Measurements from ENCODE around the gene RSBN1.

Gene RSBN1

GRCh38 chr1:113850127-113850796 is 38.0 kb upstream of the RSBN1 start:
- Histone ChIP-seq H3K27me3 (ENCODE audit: control insufficient read depth, insufficient read depth, low read length) (no peaks in the 10 kb centered on the region), H3K9ac (ENCODE audit: low read length) (no peak overlapping the region), H3K4me1 (ENCODE audit: control insufficient read depth, low read depth, low read length) (no peaks in the 10 kb centered on the region), H3K4me3 (ENCODE audit: low read length) (no peak overlapping the region), H3K36me3 (ENCODE audit: control insufficient read depth, low read depth, low read length) (no peaks in the 10 kb centered on the region), H3K9me3 (ENCODE audit: control insufficient read depth, low read depth, low read length) (no peaks in the 10 kb centered on the region), H3K27ac (ENCODE audit: low read length) (no peak overlapping the region)

- Histone ChIP-seq H3K4me1 (ENCODE audit: control insufficient read depth, low read depth, low read length) (no peaks in the 10 kb centered on the region), H3K36me3 (ENCODE audit: control insufficient read depth, low read depth, low read length) (no peaks in the 10 kb centered on the region), H3K27me3 (ENCODE audit: control insufficient read depth, insufficient read depth, low read length) (no peaks in the 10 kb centered on the region), H3K27ac (ENCODE audit: low read length) (no peak overlapping the region), H3K4me3 (ENCODE audit: low read length) (no peak overlapping the region), H3K9ac (ENCODE audit: low read length) (no peak overlapping the region), H3K9me3 (ENCODE audit: control insufficient read depth, low read depth, low read length) (no peaks in the 10 kb centered on the region)
Observed at GRCh38 chr1:113849072-113849471, 36.8 kb upstream of the RSBN1 start.

- Histone ChIP-seq H3K36me3 (ENCODE audit: control insufficient read depth, low read depth, low read length) (no peaks in the 10 kb centered on the region), H3K4me3 (ENCODE audit: low read length) (no peak overlapping the region), H3K9me3 (ENCODE audit: control insufficient read depth, low read depth, low read length) (no peaks in the 10 kb centered on the region), H3K4me1 (ENCODE audit: control insufficient read depth, low read depth, low read length) (no peaks in the 10 kb centered on the region), H3K27ac (ENCODE audit: low read length) (no peak overlapping the region), H3K9ac (ENCODE audit: low read length) (no peak overlapping the region), H3K27me3 (ENCODE audit: control insufficient read depth, insufficient read depth, low read length) (no peaks in the 10 kb centered on the region)
Observed at GRCh38 chr1:113846391-113847035, 34.2 kb upstream of the RSBN1 start.

GRCh38 chr1:113836534-113836933 is 24.3 kb upstream of the RSBN1 start:
- Histone ChIP-seq H3K27me3 (ENCODE audit: control insufficient read depth, insufficient read depth, low read length) (no peaks in the 10 kb centered on the region), H3K4me3 (ENCODE audit: low read length) (no peak overlapping the region), H3K4me1 (ENCODE audit: control insufficient read depth, low read depth, low read length) (no peaks in the 10 kb centered on the region), H3K9me3 (ENCODE audit: control insufficient read depth, low read depth, low read length) (no peaks in the 10 kb centered on the region), H3K27ac (ENCODE audit: low read length) (no peak overlapping the region), H3K36me3 (ENCODE audit: control insufficient read depth, low read depth, low read length) (no peaks in the 10 kb centered on the region), H3K9ac (ENCODE audit: low read length) (no peak overlapping the region)

- H3K4me1 ChIP-seq (ENCODE audit: control insufficient read depth, low read depth, low read length) = no peaks in the 10 kb centered on the region
- no peaks in the 10 kb centered on the region for H3K36me3 ChIP-seq (ENCODE audit: control insufficient read depth, low read depth, low read length)
- no peak overlapping the region for H3K27ac ChIP-seq (ENCODE audit: low read length)
- H3K9ac ChIP-seq (ENCODE audit: low read length) = no peak overlapping the region
- no peak overlapping the region for H3K4me3 ChIP-seq (ENCODE audit: low read length)
- no peaks in the 10 kb centered on the region for H3K9me3 ChIP-seq (ENCODE audit: control insufficient read depth, low read depth, low read length)
- no peaks in the 10 kb centered on the region for H3K27me3 ChIP-seq (ENCODE audit: control insufficient read depth, insufficient read depth, low read length)
Observed at GRCh38 chr1:113835686-113836290, 23.5 kb upstream of the RSBN1 start.

GRCh38 chr1:113834716-113835115 is 22.4 kb upstream of the RSBN1 start:
- Histone ChIP-seq H3K4me1 (ENCODE audit: control insufficient read depth, low read depth, low read length) (no peaks in the 10 kb centered on the region), H3K9ac (ENCODE audit: low read length) (no peak overlapping the region), H3K4me3 (ENCODE audit: low read length) (no peak overlapping the region), H3K36me3 (ENCODE audit: control insufficient read depth, low read depth, low read length) (no peaks in the 10 kb centered on the region), H3K27ac (ENCODE audit: low read length) (no peak overlapping the region), H3K27me3 (ENCODE audit: control insufficient read depth, insufficient read depth, low read length) (no peaks in the 10 kb centered on the region), H3K9me3 (ENCODE audit: control insufficient read depth, low read depth, low read length) (no peaks in the 10 kb centered on the region)

- Histone ChIP-seq H3K36me3 (ENCODE audit: control insufficient read depth, low read depth, low read length) (no peaks in the 10 kb centered on the region), H3K9me3 (ENCODE audit: control insufficient read depth, low read depth, low read length) (no peaks in the 10 kb centered on the region), H3K27me3 (ENCODE audit: control insufficient read depth, insufficient read depth, low read length) (no peaks in the 10 kb centered on the region), H3K9ac (ENCODE audit: low read length) (no peak overlapping the region), H3K4me3 (ENCODE audit: low read length) (no peak overlapping the region), H3K4me1 (ENCODE audit: control insufficient read depth, low read depth, low read length) (no peaks in the 10 kb centered on the region), H3K27ac (ENCODE audit: low read length) (no peak overlapping the region)
Observed at GRCh38 chr1:113830039-113830438, 17.8 kb upstream of the RSBN1 start.

- Histone ChIP-seq H3K4me1 (ENCODE audit: control insufficient read depth, low read depth, low read length) (no peaks in the 10 kb centered on the region), H3K4me3 (ENCODE audit: low read length) (no peak overlapping the region), H3K27me3 (ENCODE audit: control insufficient read depth, insufficient read depth, low read length) (no peaks in the 10 kb centered on the region), H3K27ac (ENCODE audit: low read length) (no peak overlapping the region), H3K36me3 (ENCODE audit: control insufficient read depth, low read depth, low read length) (no peaks in the 10 kb centered on the region), H3K9ac (ENCODE audit: low read length) (no peak overlapping the region), H3K9me3 (ENCODE audit: control insufficient read depth, low read depth, low read length) (no peaks in the 10 kb centered on the region)
Observed at GRCh38 chr1:113821916-113822315, 9.6 kb upstream of the RSBN1 start.

GRCh38 chr1:113818578-113818977 is 6.3 kb upstream of the RSBN1 start:
- Histone ChIP-seq H3K9me3 (ENCODE audit: control insufficient read depth, low read depth, low read length) (no peaks in the 10 kb centered on the region), H3K27ac (ENCODE audit: low read length) (no peak overlapping the region), H3K36me3 (ENCODE audit: control insufficient read depth, low read depth, low read length) (no peaks in the 10 kb centered on the region), H3K9ac (ENCODE audit: low read length) (no peak overlapping the region), H3K27me3 (ENCODE audit: control insufficient read depth, insufficient read depth, low read length) (no peaks in the 10 kb centered on the region), H3K4me1 (ENCODE audit: control insufficient read depth, low read depth, low read length) (no peaks in the 10 kb centered on the region), H3K4me3 (ENCODE audit: low read length) (no peak overlapping the region)

- Histone ChIP-seq H3K36me3 (ENCODE audit: control insufficient read depth, low read depth, low read length) (no peaks in the 10 kb centered on the region), H3K9ac (ENCODE audit: low read length) (peak overlapping the region; percentile 94), H3K4me1 (ENCODE audit: control insufficient read depth, low read depth, low read length) (peaks cover 13% of the 10 kb centered on the region), H3K4me3 (ENCODE audit: low read length) (no peak overlapping the region), H3K27ac (ENCODE audit: low read length) (no peak overlapping the region), H3K9me3 (ENCODE audit: control insufficient read depth, low read depth, low read length) (no peaks in the 10 kb centered on the region), H3K27me3 (ENCODE audit: control insufficient read depth, insufficient read depth, low read length) (no peaks in the 10 kb centered on the region)
Observed at GRCh38 chr1:113813218-113813617, 942 bp upstream of the RSBN1 start.

- Histone ChIP-seq H3K4me3 (ENCODE audit: low read length) (peak overlapping the region; percentile 99), H3K27me3 (ENCODE audit: control insufficient read depth, insufficient read depth, low read length) (no peaks in the 10 kb centered on the region), H3K4me1 (ENCODE audit: control insufficient read depth, low read depth, low read length) (peaks cover 13% of the 10 kb centered on the region), H3K27ac (ENCODE audit: low read length) (peak overlapping the region; percentile 97), H3K9ac (ENCODE audit: low read length) (peak overlapping the region; percentile 94), H3K36me3 (ENCODE audit: control insufficient read depth, low read depth, low read length) (no peaks in the 10 kb centered on the region), H3K9me3 (ENCODE audit: control insufficient read depth, low read depth, low read length) (no peaks in the 10 kb centered on the region)
Observed at GRCh38 chr1:113812661-113813135, 422 bp upstream of the RSBN1 start.

Data from iPS-18a (cell line).